DOHH2 (cell line): ENCODE results near the gene PRSS3.
"Not testable (repeated sequence)": the region's sequence is repeated elsewhere in the genome, so short reads cannot be mapped to it uniquely, and the experiment has no call there.

Experiments
- EZH2phosphoT487 ChIP-seq: fragments of 200-600 bp; sonication (generic); IDR thresholded peaks from 2 replicates; pipeline ENCODE4 v1.6.1; 2017; ENCODE audit warnings: borderline replicate concordance, mild to moderate bottlenecking, antibody characterized with exemption, low read length, moderate library complexity, mixed read lengths
- TF ChIP-seq, protein P1 (sequence below): fragments of 200-600 bp; sonication (generic); IDR thresholded peaks from one replicate; pipeline ENCODE4 v1.5.1; 2014; ENCODE audit warnings: antibody characterized with exemption, mild to moderate bottlenecking, low read depth, low read length; ENCODE audit not compliant: poor library complexity, severe bottlenecking

- TF ChIP-seq, protein P1, sequence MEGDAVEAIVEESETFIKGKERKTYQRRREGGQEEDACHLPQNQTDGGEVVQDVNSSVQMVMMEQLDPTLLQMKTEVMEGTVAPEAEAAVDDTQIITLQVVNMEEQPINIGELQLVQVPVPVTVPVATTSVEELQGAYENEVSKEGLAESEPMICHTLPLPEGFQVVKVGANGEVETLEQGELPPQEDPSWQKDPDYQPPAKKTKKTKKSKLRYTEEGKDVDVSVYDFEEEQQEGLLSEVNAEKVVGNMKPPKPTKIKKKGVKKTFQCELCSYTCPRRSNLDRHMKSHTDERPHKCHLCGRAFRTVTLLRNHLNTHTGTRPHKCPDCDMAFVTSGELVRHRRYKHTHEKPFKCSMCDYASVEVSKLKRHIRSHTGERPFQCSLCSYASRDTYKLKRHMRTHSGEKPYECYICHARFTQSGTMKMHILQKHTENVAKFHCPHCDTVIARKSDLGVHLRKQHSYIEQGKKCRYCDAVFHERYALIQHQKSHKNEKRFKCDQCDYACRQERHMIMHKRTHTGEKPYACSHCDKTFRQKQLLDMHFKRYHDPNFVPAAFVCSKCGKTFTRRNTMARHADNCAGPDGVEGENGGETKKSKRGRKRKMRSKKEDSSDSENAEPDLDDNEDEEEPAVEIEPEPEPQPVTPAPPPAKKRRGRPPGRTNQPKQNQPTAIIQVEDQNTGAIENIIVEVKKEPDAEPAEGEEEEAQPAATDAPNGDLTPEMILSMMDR, result not testable (repeated sequence)
- not testable (repeated sequence) for TF ChIP-seq EZH2phosphoT487
These were observed 22.2 kb upstream of the PRSS3 start for GRCh38 chr9:33773135-33773534.
